Caki2 (cell line): ENCODE results near the gene ATP5PB. TPM values are rescaled to one million over a fixed set of nuclear protein-coding genes. Genes with fewer than 3 reads are reported as not detected.

Experiments
- DNase-seq: peaks from one replicate; pipeline ENCODE4 v3.0.0-alpha.2; 2015; ENCODE audit warnings: low read depth
- in situ Hi-C: cut with HindIII; loops from 2 replicates; pipeline ENCODE4 v1.10.0; 2016; ENCODE audit warnings: low sequenced_read_pairs, low pct_unique_long_range_greater_than_20kb, mixed read lengths
- total RNA-seq: library from RNA; depleted of rRNA; stranded (reverse); fragments of >200 nt; shearing (Covaris generic); gene quantifications from 2 replicates; pipeline ENCODE4 v1.2.3, GENCODE V29; 2014; ENCODE audit warnings: low replicate concordance; rRNA removed

The ATP5PB gene
- total RNA-seq, 1 experiment from 2014 or later = 300 TPM

DNA sequence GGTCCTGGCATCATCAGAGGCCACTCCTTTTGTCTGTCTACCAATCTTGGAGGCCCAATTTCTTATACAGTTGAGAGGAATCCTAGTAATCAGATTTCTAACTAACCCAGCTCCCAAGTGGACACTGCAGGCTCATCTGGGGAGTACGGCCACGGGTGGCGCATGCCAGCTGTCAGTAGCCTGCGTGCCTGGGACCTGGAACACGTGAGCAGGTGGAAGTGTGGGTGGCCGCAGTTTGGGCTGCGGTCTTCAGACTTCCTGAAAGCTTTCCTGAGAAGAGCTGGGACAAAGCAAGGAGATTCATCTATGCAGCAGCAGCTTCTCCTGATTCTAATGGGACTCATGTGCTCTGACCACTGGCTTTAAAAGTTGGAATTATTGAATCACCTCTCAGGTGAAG lies 41.8 kb downstream of the ATP5PB start:
- in situ Hi-C loops = no loop called here
- no peak for DNase-seq

GRCh38 chr1:111496398-111496797 lies 47.1 kb downstream of the ATP5PB start:
- in situ Hi-C loops = no loop called here
- DNase-seq = no peak

GRCh38 chr1:111497592-111497991 lies 48.3 kb downstream of the ATP5PB start:
- in situ Hi-C loops = no loop called here

GRCh38 chr1:111499026-111499785 lies 49.9 kb downstream of the ATP5PB start:
- no peak for DNase-seq
- in situ Hi-C loops = no loop called here

More at GRCh38 chr1:111497592-111497991, 48.3 kb downstream of the ATP5PB start:
- no peak for DNase-seq

DNA sequence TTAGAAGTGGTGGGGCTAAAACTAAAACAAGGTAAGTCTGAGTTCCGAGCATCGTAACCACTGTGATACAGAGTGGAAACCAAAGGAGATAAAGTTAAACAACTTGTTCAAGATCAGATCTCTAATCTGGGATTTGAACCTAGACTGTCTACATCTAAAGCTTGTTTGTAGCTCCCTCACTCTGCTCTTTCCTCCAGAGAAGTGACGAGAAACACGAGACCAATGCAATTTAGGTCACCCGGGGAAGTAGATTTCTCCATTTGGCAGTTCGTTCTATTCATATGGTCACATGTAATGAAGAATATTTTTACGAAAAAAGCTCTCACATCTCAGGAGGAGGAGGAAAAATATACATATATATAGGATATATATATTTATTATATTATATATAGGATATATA lies 52.4 kb downstream of the ATP5PB start:
- in situ Hi-C loops = no loop called here

GRCh38 chr1:111503585-111504060 lies 54.4 kb downstream of the ATP5PB start, which contains the start of the genes ADORA3 and TMIGD3:
Gene ADORA3, minus strand, starts transcription at chr1:111503633. Its CDS starts 279 bp downstream, at chr1:111503354.
Gene TMIGD3, minus strand, starts transcription at chr1:111503633. Its CDS starts 279 bp downstream, at chr1:111503354.
- in situ Hi-C loops = no loop called here

More for the DNA sequence above, 52.4 kb downstream of the ATP5PB start:
- no peak for DNase-seq

GRCh38 chr1:111504097-111504496 lies 54.8 kb downstream of the ATP5PB start:
- DNase-seq = no peak
- in situ Hi-C loops = no loop called here

More at GRCh38 chr1:111503585-111504060, 54.4 kb downstream of the ATP5PB start, which contains the start of the genes ADORA3 and TMIGD3:
- DNase-seq = no peak

DNA sequence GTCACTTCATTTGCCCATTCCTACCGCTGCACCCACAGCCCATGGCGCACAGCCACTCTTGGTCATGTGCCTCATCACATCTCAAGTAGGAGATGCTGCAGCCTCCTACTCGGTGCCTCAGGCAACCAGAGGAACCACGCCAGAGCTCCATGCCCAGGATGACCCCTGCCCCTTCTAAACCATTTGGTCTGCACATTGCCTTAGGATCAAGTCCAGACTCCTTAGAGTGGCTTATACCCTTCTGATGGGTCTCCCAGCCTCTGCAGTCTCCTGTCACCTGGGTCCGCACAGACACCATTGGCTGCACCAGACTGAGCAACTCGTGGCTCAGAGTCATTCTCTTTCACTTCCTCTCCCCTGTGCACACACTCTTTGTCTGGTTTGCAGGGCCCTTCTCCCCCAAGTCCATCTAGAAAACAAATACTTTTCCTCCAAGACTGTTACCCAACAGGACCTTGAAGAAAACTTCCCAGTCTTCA lies 56.4 kb downstream of the ATP5PB start:
- in situ Hi-C loops = no loop called here
- no peak for DNase-seq

DNA sequence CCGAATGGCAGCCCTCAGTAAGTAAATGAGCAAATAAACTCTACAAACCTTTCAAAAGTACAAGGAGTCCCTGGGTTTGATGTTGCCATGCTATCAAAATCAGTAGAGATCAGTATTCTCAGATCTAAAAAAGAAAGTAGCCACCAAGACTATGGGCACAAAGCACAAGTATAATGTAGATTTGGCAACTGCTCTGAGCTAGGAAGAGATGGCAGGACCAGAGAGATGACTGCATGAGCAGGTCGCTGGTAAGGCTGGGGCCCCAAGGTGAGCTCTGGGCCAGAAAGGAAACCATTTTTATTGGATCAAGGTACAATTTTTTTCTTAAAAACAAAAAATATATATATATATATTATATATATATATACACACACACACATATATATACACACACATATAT lies 57.3 kb downstream of the ATP5PB start:
- DNase-seq = no peak
- in situ Hi-C loops = no loop called here

DNA sequence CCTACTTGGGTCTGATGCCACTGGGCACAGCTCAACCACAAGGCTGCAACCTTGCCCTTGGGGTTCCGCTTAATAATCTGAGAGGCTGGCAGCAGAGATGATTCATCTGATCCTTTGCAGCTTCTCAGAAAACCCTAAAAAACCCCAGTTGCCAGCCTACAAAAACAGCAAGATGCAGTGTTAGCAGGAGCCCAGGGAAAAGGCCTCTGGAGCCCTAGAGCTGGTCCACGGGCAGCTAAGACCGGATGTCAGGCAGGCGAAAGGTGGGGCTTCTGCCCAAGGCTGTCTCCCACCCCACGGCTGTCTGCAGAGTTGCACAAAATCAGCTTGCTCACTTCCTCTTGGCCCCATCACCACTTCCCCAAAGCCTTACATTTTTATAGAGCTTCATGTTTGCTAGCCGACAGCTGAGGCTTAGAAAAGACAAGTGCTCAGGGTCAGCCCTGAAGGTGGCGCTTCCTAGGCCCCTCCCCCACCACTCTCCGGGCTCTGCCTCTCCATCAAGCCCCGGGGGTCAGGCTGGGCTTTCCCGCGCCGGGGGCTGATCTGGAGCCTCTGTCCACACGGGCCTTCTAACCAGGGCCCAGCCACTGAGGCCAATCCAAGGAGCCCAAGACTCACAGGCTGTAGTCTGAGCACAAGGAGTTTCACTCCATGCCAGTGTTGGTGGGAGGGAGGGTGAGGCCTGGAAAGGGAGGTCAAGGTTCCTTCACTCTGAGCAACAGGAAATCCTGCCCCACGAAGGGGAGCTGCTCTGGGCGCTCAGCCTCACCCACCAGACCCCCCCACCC lies 58.3 kb downstream of the ATP5PB start:
- DNase-seq = peak; percentile 78
- in situ Hi-C loops = no loop called here

GRCh38 chr1:111509997-111510375 lies 60.7 kb downstream of the ATP5PB start:
- DNase-seq = no peak
- in situ Hi-C loops = no loop called here

DNA sequence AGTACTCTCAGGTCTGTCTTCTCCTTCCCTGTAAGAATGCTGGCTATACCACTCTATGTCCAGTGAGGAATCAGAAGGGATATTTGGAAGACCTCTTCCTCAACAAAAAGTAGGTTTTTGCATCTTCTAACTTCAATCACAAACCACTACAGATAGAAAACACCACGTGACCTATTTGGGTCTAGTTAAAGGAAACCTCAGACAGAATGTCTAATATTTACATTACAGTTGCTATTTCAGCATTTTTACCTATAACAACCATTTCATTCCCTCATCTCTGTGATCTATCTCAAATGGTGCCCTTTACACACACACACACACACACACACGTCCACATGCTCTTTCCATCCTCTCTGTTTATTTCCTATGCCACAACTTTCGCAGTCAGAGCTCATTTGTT lies 62.1 kb downstream of the ATP5PB start:
- no peak for DNase-seq
- in situ Hi-C loops = no loop called here

Other genes starting within 250 kb of the ATP5PB start
- 14.9 and 17.1 TPM in 2 replicates for gene DENND2D, start 248.8 kb upstream of the ATP5PB start, total RNA-seq
- not detected in 2 replicates for gene CHI3L2, start 221.8 kb upstream of the ATP5PB start, total RNA-seq
- not detected in 2 replicates for gene CHIA, start 158.6 kb upstream of the ATP5PB start, total RNA-seq
- gene OVGP1, start 21.7 kb upstream of the ATP5PB start, total RNA-seq = 0.37 TPM in 1 of 2 replicates, not detected in the other
- 28.5 and 40.4 TPM in 2 replicates for gene WDR77, start 208 bp upstream of the ATP5PB start, total RNA-seq
- not detected in 2 replicates for gene C1orf162, start 24.5 kb downstream of the ATP5PB start, total RNA-seq
- gene ADORA3, start 54.2 kb downstream of the ATP5PB start, total RNA-seq = not detected in 2 replicates
- gene TMIGD3, start 54.2 kb downstream of the ATP5PB start, total RNA-seq = not detected in 2 replicates
- 12.1 and 15.3 TPM in 2 replicates for gene RAP1A, start 170.3 kb downstream of the ATP5PB start, total RNA-seq